Epithelial cell of esophagus (primary cell): ENCODE results near the gene B3GNT2.
A peak's percentile ranks its signal among the peaks of the same experiment; 100 is the strongest.
"Not testable (repeated sequence)": the region's sequence is repeated elsewhere in the genome, so short reads cannot be mapped to it uniquely, and the experiment has no call there.

Source experiments
- DNase-seq: peaks from one replicate; pipeline ENCODE4 v3.0.0; 2010; ENCODE audit warnings: low read depth
- H3K4me3 ChIP-seq: 2 replicates; pipeline ENCODE4 v1.5.1; 2011; ENCODE audit warnings: mild to moderate bottlenecking, low read length, control low read depth
- TF ChIP-seq, protein P1 (sequence below): IDR thresholded peaks from 2 replicates; pipeline ENCODE4 v1.5.1; 2011; ENCODE audit warnings: low read depth, mild to moderate bottlenecking, low read length, control low read depth, inconsistent platforms; ENCODE audit not compliant: insufficient read depth; ENCODE audit errors: missing control alignments

B3GNT2 gene

DNA sequence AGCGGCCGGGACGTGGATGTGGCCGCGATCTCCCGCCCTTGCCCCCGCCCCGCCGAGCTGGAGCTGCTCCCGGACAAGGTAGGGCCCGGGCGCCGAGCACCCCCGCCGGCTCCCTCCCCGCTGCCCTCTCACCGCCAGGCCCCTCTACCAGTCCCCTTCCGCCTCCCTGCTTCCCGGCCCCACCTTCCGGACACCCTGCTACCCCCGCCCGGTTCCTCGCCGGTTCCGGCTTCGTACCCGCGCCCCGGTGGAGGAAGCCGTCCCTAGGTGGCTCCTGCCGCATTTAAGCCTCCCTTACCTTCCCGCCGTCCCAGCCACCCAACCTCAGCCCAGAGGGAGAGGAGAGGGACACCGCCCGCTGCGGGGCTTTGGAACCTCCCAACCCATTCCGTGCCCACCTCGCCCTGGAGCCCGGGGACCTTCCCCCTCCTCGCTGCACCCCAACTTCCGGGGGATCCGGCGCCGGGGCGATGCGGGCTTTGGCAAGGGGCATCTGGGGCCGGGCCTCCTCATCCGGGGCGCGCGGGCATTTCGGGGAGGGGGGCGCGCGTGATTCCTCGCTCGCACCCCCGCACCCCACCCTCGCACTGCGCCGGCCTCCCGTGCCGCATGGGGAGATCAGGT, 475 bp downstream of the B3GNT2 start:
- TF ChIP-seq, protein P1, sequence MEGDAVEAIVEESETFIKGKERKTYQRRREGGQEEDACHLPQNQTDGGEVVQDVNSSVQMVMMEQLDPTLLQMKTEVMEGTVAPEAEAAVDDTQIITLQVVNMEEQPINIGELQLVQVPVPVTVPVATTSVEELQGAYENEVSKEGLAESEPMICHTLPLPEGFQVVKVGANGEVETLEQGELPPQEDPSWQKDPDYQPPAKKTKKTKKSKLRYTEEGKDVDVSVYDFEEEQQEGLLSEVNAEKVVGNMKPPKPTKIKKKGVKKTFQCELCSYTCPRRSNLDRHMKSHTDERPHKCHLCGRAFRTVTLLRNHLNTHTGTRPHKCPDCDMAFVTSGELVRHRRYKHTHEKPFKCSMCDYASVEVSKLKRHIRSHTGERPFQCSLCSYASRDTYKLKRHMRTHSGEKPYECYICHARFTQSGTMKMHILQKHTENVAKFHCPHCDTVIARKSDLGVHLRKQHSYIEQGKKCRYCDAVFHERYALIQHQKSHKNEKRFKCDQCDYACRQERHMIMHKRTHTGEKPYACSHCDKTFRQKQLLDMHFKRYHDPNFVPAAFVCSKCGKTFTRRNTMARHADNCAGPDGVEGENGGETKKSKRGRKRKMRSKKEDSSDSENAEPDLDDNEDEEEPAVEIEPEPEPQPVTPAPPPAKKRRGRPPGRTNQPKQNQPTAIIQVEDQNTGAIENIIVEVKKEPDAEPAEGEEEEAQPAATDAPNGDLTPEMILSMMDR: no peak
- H3K4me3 ChIP-seq: peak overlapping the region; percentile 87
- no peak for DNase-seq

DNA sequence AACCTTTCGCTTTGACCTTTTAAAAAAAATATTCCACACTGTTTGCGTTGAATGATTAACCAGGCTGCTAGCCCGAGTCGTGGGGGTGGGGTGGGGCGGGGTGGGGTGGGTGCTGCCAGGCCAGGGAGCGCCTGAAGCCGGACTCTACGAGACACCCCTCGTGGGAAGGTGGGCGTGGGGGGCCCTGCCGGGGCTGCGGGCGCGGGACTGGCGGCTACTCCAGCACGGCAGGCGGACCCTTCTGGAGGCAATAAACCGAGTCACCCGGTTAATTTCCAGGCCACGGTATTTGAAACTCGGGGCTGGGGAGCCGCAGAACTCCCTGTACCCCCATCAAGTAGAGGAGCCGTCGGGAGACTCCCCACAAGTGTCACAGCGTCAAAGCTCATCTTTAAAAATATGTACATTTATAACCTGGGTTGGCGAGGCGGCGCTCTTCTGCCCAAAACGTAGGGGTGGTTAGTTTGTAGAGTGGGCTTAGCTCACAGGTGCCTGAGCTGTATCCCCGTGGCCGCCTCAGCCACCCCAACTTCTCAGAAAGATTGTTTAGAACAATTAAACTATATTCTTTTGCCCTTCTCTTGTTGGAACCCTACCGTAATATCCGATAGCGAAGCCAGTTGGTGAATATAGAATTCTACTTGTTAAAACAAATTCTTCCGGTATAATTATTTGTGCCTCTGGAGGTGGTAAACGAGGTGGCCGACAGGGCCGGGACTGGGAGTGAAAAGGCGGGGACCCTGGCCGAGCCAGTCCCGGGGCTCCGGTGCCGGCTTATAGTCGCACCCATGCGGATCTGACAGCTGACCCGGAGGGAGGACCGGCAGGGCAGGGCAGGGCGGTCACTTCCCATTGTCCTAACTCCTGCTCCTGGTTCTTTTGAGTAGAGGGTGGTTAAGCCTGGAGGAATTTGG, 1.4 kb downstream of the B3GNT2 start:
- TF ChIP-seq, protein P1: no peak
- peak overlapping the region; percentile 87 for H3K4me3 ChIP-seq
- DNase-seq: peak; percentile 26

DNA sequence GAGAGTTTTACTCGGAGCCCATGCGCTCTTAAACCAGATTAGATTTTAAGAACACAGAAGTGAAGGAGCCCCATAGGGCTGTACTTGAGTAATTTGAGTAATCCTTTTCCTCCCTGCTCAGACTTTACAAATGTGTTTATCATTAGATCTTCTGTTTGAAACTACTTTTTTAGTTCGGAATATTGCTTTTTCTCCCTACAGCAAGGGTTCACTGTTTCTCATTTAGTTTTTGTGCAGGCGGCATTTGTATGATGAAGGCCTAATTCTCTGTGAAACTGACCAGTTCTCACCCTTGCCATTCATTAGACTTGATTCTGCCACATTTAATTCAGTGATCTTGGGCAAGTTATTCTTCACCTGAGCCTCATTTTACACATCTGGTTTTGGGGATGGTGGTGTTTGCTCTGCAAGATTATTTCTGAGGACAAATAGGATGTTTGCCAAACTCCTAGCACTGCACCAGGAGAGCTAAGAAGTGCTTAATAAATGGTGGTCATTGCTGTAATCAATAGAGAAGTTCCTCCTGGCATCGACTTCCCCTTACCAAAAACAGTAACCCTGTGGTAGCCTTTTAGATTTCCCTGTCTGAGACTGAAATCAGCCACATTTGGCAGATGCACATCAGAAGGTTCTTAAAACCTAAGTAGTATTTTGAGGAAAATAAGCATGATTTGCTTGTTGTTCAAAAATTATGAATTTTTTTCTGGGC, 2.2 kb downstream of the B3GNT2 start:
- no peak for DNase-seq
- H3K4me3 ChIP-seq: peak overlapping the region; percentile 87
- TF ChIP-seq, protein P1: no peak

DNA sequence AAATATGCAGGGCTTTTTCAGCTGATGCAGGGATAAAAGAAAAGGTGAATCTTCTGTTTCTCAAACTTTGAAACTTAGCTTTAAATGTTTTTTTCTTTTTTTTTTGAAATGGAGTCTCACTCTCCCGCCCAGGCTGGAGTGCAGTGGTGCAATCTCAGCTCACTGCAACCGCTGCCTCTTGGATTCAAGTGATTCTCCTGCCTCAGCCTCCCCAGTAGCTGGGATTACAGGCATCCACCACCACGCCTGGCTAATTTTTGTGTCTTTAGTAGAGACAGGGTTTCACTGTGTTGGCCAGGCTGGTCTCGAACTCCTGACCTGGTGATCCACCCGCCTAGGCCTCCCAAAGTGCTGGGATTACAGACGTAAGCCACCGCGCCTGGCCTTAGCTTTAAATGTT, 2.9 kb downstream of the B3GNT2 start:
- not testable (repeated sequence) for H3K4me3 ChIP-seq, DNase-seq

DNA sequence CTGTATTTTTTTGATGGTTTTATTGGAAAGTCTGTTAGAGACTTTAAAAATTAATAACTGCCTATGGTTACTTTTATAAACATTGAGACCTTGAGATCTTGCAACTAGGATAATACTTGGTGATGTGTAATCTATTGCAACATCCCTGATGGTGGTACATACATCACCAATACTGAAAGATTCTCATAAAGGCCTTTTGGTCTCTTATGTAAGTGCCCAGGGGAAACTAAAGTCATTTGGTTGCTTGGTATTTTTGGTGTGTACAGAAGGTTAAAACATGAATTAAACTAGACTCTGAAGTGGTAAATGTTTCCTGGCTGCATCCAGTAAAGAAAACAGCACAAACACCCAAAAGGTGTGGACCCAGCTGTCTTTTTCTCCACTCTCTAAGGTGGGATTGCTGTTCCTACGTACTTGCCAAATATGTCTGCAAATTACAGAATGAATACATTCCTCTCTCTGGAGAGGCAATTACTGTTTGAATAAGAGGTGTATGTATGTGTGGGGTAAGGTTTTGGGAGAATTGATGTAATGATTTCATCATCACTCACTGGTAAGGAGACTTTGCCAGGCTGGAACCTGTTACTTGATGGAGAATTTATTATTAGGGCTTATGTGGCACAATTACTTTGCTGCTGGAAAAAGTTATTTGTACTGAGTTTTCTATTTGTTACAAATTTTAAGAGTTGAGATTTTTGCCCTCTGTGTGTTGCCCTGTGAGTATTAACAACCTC, 3.6 kb downstream of the B3GNT2 start:
- H3K4me3 ChIP-seq: no peak overlapping the region
- TF ChIP-seq, protein P1: no peak
- DNase-seq: peak; percentile 55

DNA sequence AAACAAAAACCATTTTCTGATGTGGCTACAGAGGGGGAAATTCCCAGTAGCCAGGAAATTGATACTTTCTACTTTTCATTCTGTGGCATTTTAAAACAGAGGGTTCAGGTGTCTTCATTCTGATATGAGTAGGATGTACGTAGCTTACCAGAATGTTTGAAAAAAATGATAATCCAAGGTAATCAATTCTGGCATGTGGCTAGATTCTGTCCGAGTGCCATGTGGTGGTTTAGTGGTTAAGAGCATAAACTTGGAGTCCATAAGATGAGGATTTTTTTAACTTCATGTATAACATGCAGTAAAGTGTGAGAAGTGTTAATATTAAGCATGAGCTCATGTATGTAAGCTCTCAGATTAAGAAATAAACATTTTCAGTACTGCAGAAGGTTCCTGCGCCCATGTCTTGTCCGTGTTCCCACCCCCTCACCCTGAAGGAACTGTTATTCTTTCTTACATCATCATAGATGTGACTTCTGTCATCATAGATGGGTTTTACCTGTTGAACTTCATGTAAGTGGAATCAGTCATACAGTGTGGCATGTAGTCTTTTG, 4.5 kb downstream of the B3GNT2 start:
- H3K4me3 ChIP-seq: no peak overlapping the region
- TF ChIP-seq, protein P1: no peak

More for the DNA sequence above, 4.5 kb downstream of the B3GNT2 start:
- DNase-seq: no peak
